Retinal pigment epithelial cell (primary cell): ENCODE data around the gene DLK1.

Experiments
- DNase-seq: peaks from one replicate; pipeline ENCODE4 v3.0.0-alpha.2; 2010; ENCODE audit warnings: low read depth
- H3K4me3 ChIP-seq: 2 replicates; pipeline ENCODE4 v1.5.1; 2011; ENCODE audit warnings: mild to moderate bottlenecking, low read length, control low read depth, moderate library complexity
- CTCF ChIP-seq: conservative IDR thresholded peaks from 2 replicates; pipeline ENCODE4 v1.5.1; 2011; ENCODE audit warnings: low read depth, low read length, control low read depth, inconsistent platforms

DLK1 gene

DNA sequence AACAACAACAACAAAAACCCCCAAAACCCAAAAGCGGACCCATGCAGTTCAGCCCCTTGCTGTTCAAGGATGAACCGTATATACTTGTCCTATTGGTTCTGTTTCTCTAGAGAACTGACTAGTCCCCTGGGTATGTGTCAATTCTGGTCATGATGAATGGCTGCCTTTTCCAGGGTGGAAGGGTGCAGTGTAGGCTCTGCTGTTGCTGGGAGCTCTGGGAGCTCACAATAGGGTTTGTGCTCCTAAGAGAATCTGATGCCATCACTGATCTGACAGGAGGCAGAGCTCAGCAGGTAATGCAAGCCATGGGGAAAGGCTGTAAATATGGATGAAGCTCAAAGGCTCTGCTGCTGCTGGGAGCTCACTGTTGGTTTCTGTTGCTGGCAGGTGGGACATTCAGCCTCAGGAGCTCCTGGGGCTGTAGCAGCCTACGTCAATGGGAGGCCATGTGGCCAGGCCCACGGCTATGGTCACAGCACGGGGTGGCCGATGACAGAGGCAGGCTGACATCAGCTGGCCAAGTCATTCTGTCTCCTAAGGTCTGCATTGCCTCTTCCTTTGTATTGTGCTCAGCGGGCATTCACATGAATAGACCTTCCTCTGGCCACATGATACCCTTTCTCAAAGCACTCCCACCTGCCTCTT, 37.9 kb downstream of the DLK1 start:
- TF ChIP-seq CTCF = no peak
- no peak for DNase-seq
- no peak overlapping the region for H3K4me3 ChIP-seq

- H3K4me3 ChIP-seq = no peak overlapping the region
- no peak for DNase-seq
- TF ChIP-seq CTCF = no peak
Measured at GRCh38 chr14:100765296-100765695, 38.6 kb downstream of the DLK1 start.

DNA sequence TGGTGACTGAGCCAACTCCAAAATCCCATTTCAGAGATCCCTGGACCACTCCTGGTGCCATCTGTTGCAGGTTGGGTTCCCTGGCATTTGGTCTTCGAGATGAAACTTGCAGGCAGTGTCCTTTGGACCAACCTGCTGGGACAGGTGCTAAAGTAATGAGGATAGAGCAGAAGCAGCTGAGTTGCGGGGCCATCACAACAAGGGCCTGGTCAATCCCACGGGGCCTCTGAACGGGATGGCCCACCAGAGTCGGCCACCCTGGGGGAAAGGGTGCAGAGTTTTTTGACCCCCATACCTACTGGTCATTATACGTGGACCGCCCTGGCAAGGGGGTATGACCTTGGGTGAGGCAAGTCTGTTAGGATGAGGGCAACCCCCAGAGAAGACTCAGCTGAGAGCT, 39.3 kb downstream of the DLK1 start:
- no peak overlapping the region for H3K4me3 ChIP-seq
- TF ChIP-seq CTCF = no peak
- no peak for DNase-seq

DNA sequence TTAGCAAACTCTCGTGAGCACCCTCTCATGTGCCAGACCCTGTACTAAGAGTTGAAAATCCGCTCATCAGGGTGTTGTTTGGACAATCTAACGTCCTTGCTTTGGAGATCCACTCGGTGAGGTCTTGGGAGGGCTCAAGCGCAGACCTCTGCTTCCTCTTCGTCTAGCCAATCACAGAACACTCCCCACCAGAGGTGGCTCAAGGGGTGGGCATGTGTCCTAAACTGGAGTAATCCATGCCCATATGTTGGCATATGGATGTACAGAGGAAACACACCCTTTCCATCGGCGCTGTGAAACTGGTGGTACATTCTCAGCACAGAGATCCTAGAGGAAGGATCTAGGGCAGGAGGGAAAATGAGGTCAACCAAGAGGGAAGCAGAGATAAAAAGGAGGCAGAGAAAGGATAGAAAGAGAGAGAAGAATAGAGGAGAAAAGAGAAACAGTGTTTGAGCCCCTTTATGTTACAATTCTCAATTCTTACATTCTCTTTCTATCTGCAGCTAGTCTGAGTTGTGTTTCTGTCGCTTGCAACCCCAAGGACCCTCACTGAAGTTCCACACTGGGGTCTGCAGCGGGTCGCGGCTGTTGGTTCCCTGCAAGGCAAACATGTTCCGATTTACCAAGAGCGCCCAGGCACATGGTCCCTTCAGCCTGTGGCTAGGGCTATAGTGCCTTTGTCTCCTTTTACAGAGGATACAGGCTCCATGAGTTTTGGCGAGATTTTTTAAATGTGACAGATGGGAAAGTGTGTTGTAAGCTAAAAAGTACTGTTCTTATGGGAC, 40.5 kb downstream of the DLK1 start:
- DNase-seq = no peak
- TF ChIP-seq CTCF = no peak
- H3K4me3 ChIP-seq = no peak overlapping the region

GRCh38 chr14:100767788-100768536, 41.3 kb downstream of the DLK1 start:
- no peak for DNase-seq
- TF ChIP-seq CTCF = no peak
- H3K4me3 ChIP-seq = no peak overlapping the region

GRCh38 chr14:100769035-100769939, 42.6 kb downstream of the DLK1 start:
- H3K4me3 ChIP-seq = no peak overlapping the region
- no peak for TF ChIP-seq CTCF
- no peak for DNase-seq
